GM12892 (cell line): ENCODE data around the gene SMYD5.

Source experiments
- POLR2A ChIP-seq: IDR thresholded peaks from 2 replicates; pipeline ENCODE4 v1.6.1; 2011; ENCODE audit warnings: low read depth, low read length, control low read depth
- POLR2AphosphoS5 ChIP-seq: IDR thresholded peaks from 2 replicates; pipeline ENCODE4 v1.6.1; 2011; ENCODE audit warnings: low read depth, low read length, control low read depth
- TAF1 ChIP-seq: IDR thresholded peaks from 2 replicates; pipeline ENCODE4 v1.6.1; 2011; ENCODE audit warnings: low read depth, mild to moderate bottlenecking, control low read depth, low read length, borderline replicate concordance

- TF ChIP-seq TAF1 (no peak), POLR2A (no peak), POLR2AphosphoS5 (no peak)
Measured at GRCh38 chr2:73255907-73256617, 42.0 kb downstream of the SMYD5 start.
